ENCODE data around the gene PATL2.
"Not testable (repeated sequence)": the region's sequence is repeated elsewhere in the genome, so short reads cannot be mapped to it uniquely, and the experiment has no call there.

Gene PATL2

GRCh38 chr15:44690245-44690644 is 20.9 kb downstream of the PATL2 start:
- DNase-seq (ENCODE audit: low read depth) = not testable (repeated sequence)

GRCh38 chr15:44689318-44689717 is 21.8 kb downstream of the PATL2 start:
- not testable (repeated sequence) for DNase-seq (ENCODE audit: low read depth)

GRCh38 chr15:44682809-44683682 is 28.1 kb downstream of the PATL2 start:
- DNase-seq (ENCODE audit: low read depth) = peak; percentile 51

- no peak for DNase-seq (ENCODE audit: low read depth)
Observed at GRCh38 chr15:44682211-44682610, 28.9 kb downstream of the PATL2 start.

- DNase-seq (ENCODE audit: low read depth) = no peak
Observed at GRCh38 chr15:44676676-44677075, 34.4 kb downstream of the PATL2 start.

GRCh38 chr15:44675911-44676310 is 35.2 kb downstream of the PATL2 start:
- no peak for DNase-seq (ENCODE audit: low read depth)

GRCh38 chr15:44673639-44674038 is 37.5 kb downstream of the PATL2 start:
- no peak for DNase-seq (ENCODE audit: low read depth)

- DNase-seq (ENCODE audit: low read depth) = no peak
Observed at GRCh38 chr15:44670087-44670950, 40.8 kb downstream of the PATL2 start.

- no peak for DNase-seq (ENCODE audit: low read depth)
Observed at GRCh38 chr15:44668921-44669320, 42.2 kb downstream of the PATL2 start.

- DNase-seq (ENCODE audit: low read depth) = no peak
Observed at GRCh38 chr15:44667039-44667360, 44.1 kb downstream of the PATL2 start.

GRCh38 chr15:44666210-44667038 is 44.7 kb downstream of the PATL2 start:
- DNase-seq (ENCODE audit: low read depth) = no peak

- peak; percentile 89 for DNase-seq (ENCODE audit: low read depth)
Observed at GRCh38 chr15:44663410-44664308, 47.5 kb downstream of the PATL2 start, which contains the start of gene SPG11. SPG11 (minus strand) TSS chr15:44663662; CDS start chr15:44663647, 15 bp downstream.

GRCh38 chr15:44662478-44663409 is 48.4 kb downstream of the PATL2 start:
- DNase-seq (ENCODE audit: low read depth) = peak; percentile 68

GRCh38 chr15:44661576-44661975 is 49.5 kb downstream of the PATL2 start:
- no peak for DNase-seq (ENCODE audit: low read depth)

GRCh38 chr15:44659056-44659455 is 52.1 kb downstream of the PATL2 start:
- DNase-seq (ENCODE audit: low read depth) = no peak

- no peak for DNase-seq (ENCODE audit: low read depth)
Observed at GRCh38 chr15:44657378-44657777, 53.7 kb downstream of the PATL2 start.

- DNase-seq (ENCODE audit: low read depth) = no peak
Observed at GRCh38 chr15:44656913-44657312, 54.2 kb downstream of the PATL2 start.

GRCh38 chr15:44656298-44656697 is 54.8 kb downstream of the PATL2 start:
- DNase-seq (ENCODE audit: low read depth) = no peak

GRCh38 chr15:44654858-44655257 is 56.3 kb downstream of the PATL2 start:
- no peak for DNase-seq (ENCODE audit: low read depth)

- no peak for DNase-seq (ENCODE audit: low read depth)
Observed at GRCh38 chr15:44647637-44648036, 63.5 kb downstream of the PATL2 start.

Measured in stimulated activated CD8-positive, alpha-beta memory T cell treated with anti-CD3 and anti-CD28 coated beads, Interleukin-12 subunit alpha, Interleukin-12 subunit beta, amount 100 ng/mL, for 4 hours (primary cell).